ENCODE data around the gene WWOX. TPM values are rescaled to one million over a fixed set of nuclear protein-coding genes. Genes with fewer than 3 reads are reported as not detected.

WWOX gene
- total and polyA plus RNA-seq, 2 of the 13 experiments (the other 11 are each of a cell fraction or from before 2014, with no cell fraction given), result 9.1 to 37.4 TPM

GRCh38 chr16:79019431-79019830 is 920.0 kb downstream of the WWOX start:
- no TSS peak for BruUV-seq (replicated peaks)
- Histone ChIP-seq H3K27me3 (ENCODE audit: control insufficient read depth in 1 of 2, insufficient read depth in 2 of 2, low read length in 2 of 2) (peaks cover 0 to 5% of the 10 kb centered on the region in 2 experiments; a peak in 2 of 5 replicates), H3K27ac (ENCODE audit: extremely low read length, insufficient read depth, low read length) (no peak overlapping the region), H3K9me3 (ENCODE audit: low read length) (no peaks in the 10 kb centered on the region), H3K79me2 (ENCODE audit: insufficient read depth, low read length) (no peaks in the 10 kb centered on the region), H3K4me1 (ENCODE audit: insufficient read depth, low read length) (no peaks in the 10 kb centered on the region), H3K4me2 (ENCODE audit: low read depth, low read length) (no peak overlapping the region), H4K20me1 (ENCODE audit: insufficient read depth, low read length) (no peaks in the 10 kb centered on the region), H3K36me3 (replicated peaks in 1 of 2; ENCODE audit: control insufficient read depth in 1 of 2, insufficient read depth in 2 of 2, low read length in 2 of 2) (no peaks in the 10 kb centered on the region), H3K9ac (ENCODE audit: insufficient read depth, low read depth, low read length) (no peak overlapping the region), H3K4me3 (replicated peaks in 1 of 3; ENCODE audit: insufficient read depth in 1 of 3, low read depth in 2 of 3, low read length in 3 of 3) (no peak overlapping the region), H2AFZ (ENCODE audit: low read length) (no peak overlapping the region)
- intact Hi-C loops (cut with micrococcal nuclease; ENCODE audit: unreplicated experiment) (no loop called here), in situ Hi-C loops (cut with HindIII; ENCODE audit: extremely low pct_ligation_motif_present, low pct_unique_long_range_greater_than_20kb) (no loop called here)
- POLR2A ChIA-PET, result no interaction called here
- DNase-seq (ENCODE audit: low spot score) (no peak), FAIRE-seq (no peak), ATAC-seq (no peak)
- TF ChIP-seq ZNF567 (CRISPR knock-in tag; IDR thresholded peaks at IDR 0.05; ENCODE audit: borderline replicate concordance) (no peak), ZNF7 (CRISPR knock-in tag; IDR thresholded peaks at IDR 0.05) (no peak), NR2F6 (IDR thresholded peaks at IDR 0.05) (no peak), NR2F6 (CRISPR knock-in tag; IDR thresholded peaks at IDR 0.05) (no peak), TAF15 (IDR thresholded peaks at IDR 0.05; ENCODE audit: low read depth, low read length, poor library complexity, severe bottlenecking) (no peak), MAFK (conservative IDR thresholded peaks at IDR 0.05 in 1 of 2, IDR thresholded peaks at IDR 0.05 in 1 of 2; ENCODE audit: low read length in 2 of 2) (no peak), ARNT2 (CRISPR knock-in tag; IDR thresholded peaks at IDR 0.05; ENCODE audit: low read depth) (no peak), ZMYM4 (CRISPR knock-in tag; IDR thresholded peaks at IDR 0.05) (no peak), MEIS1 (CRISPR knock-in tag; IDR thresholded peaks at IDR 0.05; ENCODE audit: borderline replicate concordance) (no peak), FOXA3 (CRISPR knock-in tag; IDR thresholded peaks at IDR 0.05) (no peak), NR2C2 (CRISPR knock-in tag; IDR thresholded peaks at IDR 0.05; ENCODE audit: borderline replicate concordance) (no peak), ATF1 (CRISPR knock-in tag; IDR thresholded peaks at IDR 0.05) (no peak), ZFP1 (CRISPR knock-in tag; IDR thresholded peaks at IDR 0.05) (no peak), YEATS4 (CRISPR knock-in tag; IDR thresholded peaks at IDR 0.05; ENCODE audit: borderline replicate concordance) (no peak), KDM5A (IDR thresholded peaks at IDR 0.05; ENCODE audit: borderline replicate concordance, low read length) (no peak), TP53 (CRISPR knock-in tag; conservative IDR thresholded peaks at IDR 0.05) (no peak), NPAS2 (CRISPR knock-in tag; IDR thresholded peaks at IDR 0.05; ENCODE audit: borderline replicate concordance) (no peak), POGZ (CRISPR knock-in tag; IDR thresholded peaks at IDR 0.05) (no peak), FOXM1 (CRISPR knock-in tag; IDR thresholded peaks at IDR 0.05) (no peak), CCDC6 (CRISPR knock-in tag; IDR thresholded peaks at IDR 0.05) (no peak)
- CTCF ChIA-PET (ENCODE audit: low intra/inter-chr PET ratio, low total read pairs), result no interaction called here
- 20% methylated on average over 3 of the region's 3 CpGs for WGBS (ENCODE audit: low lambda C conversion rate)
